Ovary (tissue), 9 donors: ENCODE data around the gene ADAMTSL3. TPM values are rescaled to one million over a fixed set of nuclear protein-coding genes. Genes with fewer than 3 reads are reported as not detected.

Experiments
- DNase-seq, 5 donors: peaks; one replicate each; pipeline ENCODE4 v3.0.0-alpha.2; 2019 to 2020
- H3K27ac ChIP-seq, 2 donors: fragments of 200-600 bp; one replicate each; pipeline versions ENCODE4 v1.5.1 to v1.8.0; 2019 to 2022
- H3K27me3 ChIP-seq: fragments of 200-600 bp; one replicate; pipeline ENCODE4 v1.8.0; 2022
- H3K36me3 ChIP-seq: fragments of 200-600 bp; sonication (generic); one replicate; pipeline ENCODE4 v1.5.1; 2019
- H3K4me1 ChIP-seq: one replicate; pipeline ENCODE4 v1.8.1; 2013; ENCODE audit warnings: mild to moderate bottlenecking, moderate library complexity; ENCODE audit not compliant: insufficient read depth
- H3K4me3 ChIP-seq: fragments of 200-600 bp; sonication (generic); one replicate; pipeline ENCODE4 v1.5.1; 2017
- H3K9me3 ChIP-seq, 2 donors: fragments of 200-600 bp in 1 of 2; sonication (generic) in 1 of 2; one replicate each; pipeline versions ENCODE4 v1.5.1 to v1.8.1; 2013 to 2019; ENCODE audit warnings: mild to moderate bottlenecking in 1 of 2, moderate library complexity in 1 of 2
- CTCF ChIP-seq, 3 donors: fragments of 450-650 bp in 2 of 3; fragments of 200-600 bp in 1 of 3; IDR thresholded peaks; one replicate each; pipeline versions ENCODE4 v1.5.1 to v1.8.0; 2016 to 2022; ENCODE audit warnings: antibody characterized with exemption in 3 of 3, mild to moderate bottlenecking in 1 of 3
- EP300 ChIP-seq: sonication (generic); formaldehyde crosslinking; IDR thresholded peaks from one replicate; pipeline ENCODE4 v1.6.1; 2017; ENCODE audit warnings: antibody characterized with exemption
- POLR2A ChIP-seq: fragments of 450-650 bp; IDR thresholded peaks from one replicate; pipeline ENCODE4 v1.6.1; 2017; ENCODE audit warnings: antibody characterized with exemption, mild to moderate bottlenecking, moderate library complexity
- WGBS, 3 donors: extraction: QIAGEN DNeasy Blood & Tissue Kit in 1 of 3; methylation state at CpG; one replicate each; pipeline versions ENCODE4 v1.1.5 to v1.1.7; 2013 to 2017; 5-methylcytosine and 5-hydroxymethylcytosine counted together
- intact Hi-C, 4 donors: fragments of 100-400 bp; cut with DNase I; formaldehyde crosslinking; loops; one replicate each; pipeline versions ENCODE4 v1.11.0 to v1.15.1; 2022 to 2023
- polyA plus RNA-seq, 2 donors: library from polyadenylated mRNA; stranded (reverse); fragments of 200-250 nt in 1 of 2; fragments of 350-450 nt in 1 of 2; fragmentation: Illumina TruSeq in 1 of 2; extraction: RNeasy Lipid Tissue Mini Kit (QIAGEN cat#74804) in 1 of 2; gene quantifications; one replicate each; pipeline ENCODE4 v1.2.3, GENCODE V29; 2013 to 2014
- total RNA-seq, 7 donors: library from RNA; depleted of rRNA in 2 of 7; stranded (reverse); fragments of >200 nt in 2 of 7; fragmentation: NEBNext Ultra II Directional in 3 of 7; extraction: Animal tissue kit (Norgen Biotek cat#: 25700) in 3 of 7; gene quantifications; one replicate each; pipeline versions ENCODE4 v1.1.0 to v1.2.4, GENCODE V29; 2016 to 2023
- donor health status: DM: no; HTN: no; CAD: no; lungs with moderate emphysema.
- donor health status: DM: no; HTN: no; CAD: no.
- donor health status: Bipolar disorder and iron deficiency.
- donor health status: DM: yes; HTN: yes; CAD: no.
- donor health status: DM: no; HTN: no; CAD: no.
- donor health status: DM: yes; HTN: yes; CAD: no.

Gene ADAMTSL3
- total and polyA plus RNA-seq, 9 donors, result 0.96 to 9.0 (median 3.7) TPM

- no peak overlapping the region for H3K4me3 ChIP-seq
- intact Hi-C loops, result no loop called here
- no peak for DNase-seq
- no peak overlapping the region for H3K27ac ChIP-seq
- no peaks in the 10 kb centered on the region for H3K36me3 ChIP-seq
- no peaks in the 10 kb centered on the region for H3K9me3 ChIP-seq
- 90 to 93% (median 91%) methylated on average over 14 of the region's 14 CpGs for WGBS, 3 donors
- no peaks in the 10 kb centered on the region for H3K27me3 ChIP-seq
- TF ChIP-seq EP300 (no peak), POLR2A (no peak), CTCF (IDR thresholded peaks at IDR 0.05) (no peak)
- H3K4me1 ChIP-seq, result no peaks in the 10 kb centered on the region
Observed at GRCh38 chr15:83913034-83913632, 259.2 kb downstream of the ADAMTSL3 start.

GRCh38 chr15:83914906-83915305 lies 261.0 kb downstream of the ADAMTSL3 start:
- DNase-seq, result no peak
- intact Hi-C loops, result no loop called here
- TF ChIP-seq CTCF (IDR thresholded peaks at IDR 0.05) (no peak), POLR2A (no peak), EP300 (no peak)

GRCh38 chr15:83917432-83917831 lies 263.5 kb downstream of the ADAMTSL3 start:
- WGBS, 3 donors, result 51 to 70% (median 68%) methylated on average over 1 of the region's 1 CpG
- no peaks in the 10 kb centered on the region for H3K36me3 ChIP-seq
- no peaks in the 10 kb centered on the region for H3K27me3 ChIP-seq
- no peak overlapping the region for H3K27ac ChIP-seq
- H3K9me3 ChIP-seq, result no peaks in the 10 kb centered on the region
- no peak overlapping the region for H3K4me3 ChIP-seq
- TF ChIP-seq EP300 (no peak), POLR2A (no peak), CTCF (IDR thresholded peaks at IDR 0.05) (no peak)
- H3K4me1 ChIP-seq, result no peaks in the 10 kb centered on the region
- DNase-seq, result no peak
- intact Hi-C loops, result no loop called here

More at GRCh38 chr15:83914906-83915305, 261.0 kb downstream of the ADAMTSL3 start:
- Histone ChIP-seq H3K27me3 (no peaks in the 10 kb centered on the region), H3K27ac (no peak overlapping the region), H3K9me3 (no peaks in the 10 kb centered on the region), H3K4me1 (no peaks in the 10 kb centered on the region), H3K36me3 (no peaks in the 10 kb centered on the region), H3K4me3 (no peak overlapping the region)
- WGBS, 3 donors, result 80 to 92% (median 88%) methylated on average over 1 of the region's 1 CpG

GRCh38 chr15:83918011-83918410 lies 264.1 kb downstream of the ADAMTSL3 start:
- no peaks in the 10 kb centered on the region for H3K27me3 ChIP-seq
- no peak for DNase-seq
- no peak overlapping the region for H3K27ac ChIP-seq
- no peak overlapping the region for H3K4me3 ChIP-seq
- H3K9me3 ChIP-seq, result no peaks in the 10 kb centered on the region
- no peaks in the 10 kb centered on the region for H3K4me1 ChIP-seq
- no peak for TF ChIP-seq POLR2A
- TF ChIP-seq EP300, result no peak
- TF ChIP-seq CTCF (IDR thresholded peaks at IDR 0.05), result no peak
- intact Hi-C loops, result no loop called here
- no peaks in the 10 kb centered on the region for H3K36me3 ChIP-seq
